ENCODE results near the gene PLEK.

DNA sequence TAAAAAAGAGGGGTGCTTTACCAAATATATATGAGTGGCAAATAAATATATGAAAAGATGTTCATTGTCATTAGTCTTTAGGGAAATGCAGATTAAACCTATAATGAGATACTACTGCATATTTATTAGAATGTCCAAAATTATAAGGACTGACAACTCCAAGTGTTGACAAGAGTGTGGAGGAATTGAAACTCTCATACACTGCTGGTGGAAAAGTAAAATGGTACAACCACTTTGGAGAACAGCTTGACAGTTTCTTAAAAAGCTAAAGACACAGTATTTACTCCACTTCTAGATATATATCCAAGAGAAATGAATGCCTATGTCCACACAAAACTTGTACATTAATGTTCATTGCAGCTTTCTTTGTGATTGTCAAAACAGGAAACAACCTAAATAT is 50.4 kb downstream of the PLEK start:
- TF ChIP-seq, protein P1, sequence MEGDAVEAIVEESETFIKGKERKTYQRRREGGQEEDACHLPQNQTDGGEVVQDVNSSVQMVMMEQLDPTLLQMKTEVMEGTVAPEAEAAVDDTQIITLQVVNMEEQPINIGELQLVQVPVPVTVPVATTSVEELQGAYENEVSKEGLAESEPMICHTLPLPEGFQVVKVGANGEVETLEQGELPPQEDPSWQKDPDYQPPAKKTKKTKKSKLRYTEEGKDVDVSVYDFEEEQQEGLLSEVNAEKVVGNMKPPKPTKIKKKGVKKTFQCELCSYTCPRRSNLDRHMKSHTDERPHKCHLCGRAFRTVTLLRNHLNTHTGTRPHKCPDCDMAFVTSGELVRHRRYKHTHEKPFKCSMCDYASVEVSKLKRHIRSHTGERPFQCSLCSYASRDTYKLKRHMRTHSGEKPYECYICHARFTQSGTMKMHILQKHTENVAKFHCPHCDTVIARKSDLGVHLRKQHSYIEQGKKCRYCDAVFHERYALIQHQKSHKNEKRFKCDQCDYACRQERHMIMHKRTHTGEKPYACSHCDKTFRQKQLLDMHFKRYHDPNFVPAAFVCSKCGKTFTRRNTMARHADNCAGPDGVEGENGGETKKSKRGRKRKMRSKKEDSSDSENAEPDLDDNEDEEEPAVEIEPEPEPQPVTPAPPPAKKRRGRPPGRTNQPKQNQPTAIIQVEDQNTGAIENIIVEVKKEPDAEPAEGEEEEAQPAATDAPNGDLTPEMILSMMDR (conservative IDR thresholded peaks at IDR 0.05), result no peak
- TF ChIP-seq ZFX (IDR thresholded peaks at IDR 0.05), result no peak

Data from C4-2B (cell line).